Measurements from ENCODE around the gene MAFB. TPM values are rescaled to one million over a fixed set of nuclear protein-coding genes. Genes with fewer than 3 reads are reported as not detected.

MAFB gene
- polyA plus RNA-seq, 3 donors, result 9.7 to 45.9 (median 20.9) TPM

- no peak overlapping the region for H3K27ac ChIP-seq (ENCODE audit: low read depth, low read length)
- 78 to 89% (median 84%) methylated on average over 3 of the region's 3 CpGs for WGBS, 3 donors
Observed at GRCh38 chr20:40669692-40670091, 19.3 kb downstream of the MAFB start.

DNA sequence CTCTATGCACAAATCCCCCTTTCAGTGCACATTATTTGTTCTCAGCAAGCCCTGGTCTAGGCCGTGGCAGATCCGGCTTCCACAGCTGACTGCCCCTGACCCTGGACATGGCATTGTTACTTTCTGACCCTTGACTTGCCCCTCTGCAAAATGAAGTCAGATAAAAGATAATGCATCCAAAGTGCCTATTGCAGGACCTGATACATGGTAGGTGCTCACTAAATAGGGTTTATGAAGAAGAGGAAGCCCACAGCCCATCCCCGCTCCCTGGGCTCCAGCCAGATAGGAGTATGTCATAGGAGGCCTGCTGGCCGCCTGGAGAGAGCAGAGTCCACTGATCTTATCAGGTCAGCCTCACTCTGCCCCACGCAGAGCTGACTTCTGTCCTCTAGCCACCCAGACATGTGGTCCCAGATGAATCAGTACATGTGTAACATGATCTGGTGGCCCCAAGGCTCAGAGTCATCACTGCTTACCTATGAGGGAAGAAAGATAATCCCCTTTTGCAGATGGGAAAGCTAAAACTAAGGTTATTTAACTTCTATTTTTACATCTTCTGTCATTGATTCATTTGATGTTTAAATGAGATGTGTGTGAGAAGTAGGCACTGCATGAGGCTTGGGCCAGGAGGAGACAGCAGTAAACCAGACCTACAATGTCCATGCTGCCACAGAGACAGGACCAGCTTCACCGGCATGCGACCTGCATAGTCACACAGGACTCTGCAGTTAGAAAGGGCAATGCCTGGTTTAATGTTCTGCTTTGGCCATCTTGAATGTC, 20.4 kb downstream of the MAFB start:
- H3K27ac ChIP-seq (ENCODE audit: low read depth, low read length), result no peak overlapping the region
- WGBS, 3 donors, result 74 to 89% (median 88%) methylated on average over 7 of the region's 7 CpGs

GRCh38 chr20:40667503-40667902, 21.5 kb downstream of the MAFB start:
- WGBS, 3 donors, result 95 to 98% (median 97%) methylated on average over 3 of the region's 3 CpGs
- H3K27ac ChIP-seq (ENCODE audit: low read depth, low read length), result no peak overlapping the region

- 84 to 91% (median 90%) methylated on average over 9 of the region's 9 CpGs for WGBS, 3 donors
- H3K27ac ChIP-seq (ENCODE audit: low read depth, low read length), result no peak overlapping the region
Observed at GRCh38 chr20:40666336-40666735, 22.7 kb downstream of the MAFB start.

DNA sequence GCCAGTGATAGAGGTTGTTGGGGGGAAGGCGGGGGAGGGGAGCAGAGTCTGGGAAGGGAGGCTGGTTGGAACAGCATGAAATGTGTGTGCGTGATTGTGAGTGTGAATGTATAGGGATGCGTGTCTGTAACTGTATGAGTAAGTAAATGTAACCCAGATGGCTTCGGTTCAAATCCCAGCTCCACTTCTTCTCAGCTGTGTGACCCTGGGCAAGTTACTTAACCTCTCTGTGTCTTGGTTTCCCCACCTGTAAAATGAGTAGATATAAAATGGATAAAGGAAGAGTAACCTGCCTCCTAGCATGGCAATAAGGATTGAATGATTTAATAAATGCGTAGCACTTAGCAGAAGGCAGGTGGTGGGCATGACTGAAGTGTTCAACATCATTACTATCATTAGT, 24.1 kb downstream of the MAFB start:
- no peak overlapping the region for H3K27ac ChIP-seq (ENCODE audit: low read depth, low read length)
- 90 to 97% (median 92%) methylated on average over 5 of the region's 5 CpGs for WGBS, 3 donors

- H3K27ac ChIP-seq (ENCODE audit: low read depth, low read length), result no peak overlapping the region
- 58 to 83% (median 81%) methylated on average over 14 of the region's 14 CpGs for WGBS, 3 donors
Observed at GRCh38 chr20:40663991-40664880, 24.8 kb downstream of the MAFB start.

- 74 to 83% (median 82%) methylated on average over 9 of the region's 9 CpGs for WGBS, 3 donors
- H3K27ac ChIP-seq (ENCODE audit: low read depth, low read length), result no peak overlapping the region
Observed at GRCh38 chr20:40663304-40663790, 25.7 kb downstream of the MAFB start.

- 78 to 98% (median 93%) methylated on average over 3 of the region's 3 CpGs for WGBS, 3 donors
- no peak overlapping the region for H3K27ac ChIP-seq (ENCODE audit: low read depth, low read length)
Observed at GRCh38 chr20:40659567-40659966, 29.5 kb downstream of the MAFB start.

- H3K27ac ChIP-seq (ENCODE audit: low read depth, low read length), result no peak overlapping the region
- 93 to 96% (median 95%) methylated on average over 3 of the region's 3 CpGs for WGBS, 3 donors
Observed at GRCh38 chr20:40658509-40658908, 30.5 kb downstream of the MAFB start.

- no peak overlapping the region for H3K27ac ChIP-seq (ENCODE audit: low read depth, low read length)
- WGBS, 3 donors, result 74 to 86% (median 75%) methylated on average over 4 of the region's 4 CpGs
Observed at GRCh38 chr20:40657526-40657925, 31.5 kb downstream of the MAFB start.

DNA sequence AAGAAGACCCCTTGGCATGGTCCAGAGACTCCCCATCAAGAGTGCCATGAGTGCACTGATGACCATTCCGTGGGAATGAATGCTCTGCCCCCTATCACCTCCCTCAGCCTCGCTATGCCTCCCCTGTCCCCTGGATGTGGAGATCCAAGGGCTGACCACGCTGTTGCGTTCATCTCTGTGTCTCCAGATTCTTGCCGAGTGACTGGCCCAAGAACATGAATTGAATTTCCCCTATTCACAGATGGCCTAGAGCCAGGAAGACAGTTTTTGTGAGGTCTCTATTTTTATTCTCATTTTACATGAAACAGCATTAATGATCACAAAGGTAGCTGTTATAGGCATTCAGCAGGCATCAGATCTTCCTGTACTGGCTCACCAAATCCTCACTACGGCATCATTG, 33.6 kb downstream of the MAFB start:
- H3K27ac ChIP-seq (ENCODE audit: low read depth, low read length), result no peak overlapping the region
- 89 to 94% (median 91%) methylated on average over 6 of the region's 6 CpGs for WGBS, 3 donors

- 74 to 77% (median 77%) methylated on average over 4 of the region's 4 CpGs for WGBS, 3 donors
Observed at GRCh38 chr20:40654876-40655275, 34.2 kb downstream of the MAFB start.

DNA sequence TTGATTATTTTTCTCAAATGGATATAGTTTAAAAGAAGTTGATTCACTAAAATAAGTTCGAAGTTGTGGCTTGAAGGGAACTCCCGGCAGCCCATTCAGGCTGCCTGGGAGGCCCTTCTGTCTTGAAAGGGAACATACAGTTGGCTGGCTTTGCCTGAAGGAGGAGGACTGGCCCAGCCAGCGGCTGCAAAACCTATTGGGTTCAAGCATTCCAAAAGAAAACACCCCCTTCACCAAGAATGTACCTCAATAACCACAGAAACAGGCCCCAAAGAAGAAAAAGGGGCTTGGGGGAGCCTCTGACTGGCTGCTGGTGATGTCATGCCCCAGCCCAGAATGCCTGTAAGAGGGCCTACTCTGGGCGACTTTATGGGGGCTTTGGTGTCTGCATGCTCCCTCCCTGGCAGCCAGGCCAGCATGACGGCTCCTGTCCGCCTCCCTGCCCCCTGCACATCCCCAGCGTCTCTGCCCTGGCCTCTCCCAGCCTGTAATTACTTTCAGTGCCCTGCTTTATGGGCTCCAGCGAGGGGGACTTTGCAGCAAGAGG, 36.5 kb downstream of the MAFB start:
- no peak overlapping the region for H3K27ac ChIP-seq (ENCODE audit: low read depth, low read length)
- 84 to 87% (median 87%) methylated on average over 8 of the region's 8 CpGs for WGBS, 3 donors

More at GRCh38 chr20:40654876-40655275, 34.2 kb downstream of the MAFB start:
- no peak overlapping the region for H3K27ac ChIP-seq (ENCODE audit: low read depth, low read length)

DNA sequence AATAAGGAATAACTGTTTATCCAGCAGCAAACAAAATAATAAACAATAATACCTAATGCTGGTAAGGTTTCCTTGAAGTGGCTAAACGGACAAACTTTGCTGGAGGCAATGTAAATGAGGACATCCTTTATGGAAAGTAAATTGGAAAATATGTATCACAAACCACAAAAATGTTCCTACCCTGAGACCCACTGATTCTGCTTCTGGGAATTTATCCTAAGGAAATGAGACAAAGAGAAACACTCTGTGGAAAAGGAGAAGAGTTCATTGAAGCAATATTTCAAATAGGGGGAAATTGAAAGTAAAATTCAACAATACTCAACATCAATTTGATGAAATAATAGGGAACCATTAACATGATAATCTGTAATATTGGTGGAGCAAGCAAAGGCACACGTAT, 37.9 kb downstream of the MAFB start:
- WGBS, 3 donors, result 68 to 88% (median 79%) methylated on average over 2 of the region's 2 CpGs

GRCh38 chr20:40650707-40651106, 38.3 kb downstream of the MAFB start:
- H3K27ac ChIP-seq (ENCODE audit: low read depth, low read length), result no peak overlapping the region
- WGBS, 3 donors, result 49 to 66% (median 60%) methylated on average over 4 of the region's 4 CpGs

More for the DNA sequence above, 37.9 kb downstream of the MAFB start:
- H3K27ac ChIP-seq (ENCODE audit: low read depth, low read length), result no peak overlapping the region

DNA sequence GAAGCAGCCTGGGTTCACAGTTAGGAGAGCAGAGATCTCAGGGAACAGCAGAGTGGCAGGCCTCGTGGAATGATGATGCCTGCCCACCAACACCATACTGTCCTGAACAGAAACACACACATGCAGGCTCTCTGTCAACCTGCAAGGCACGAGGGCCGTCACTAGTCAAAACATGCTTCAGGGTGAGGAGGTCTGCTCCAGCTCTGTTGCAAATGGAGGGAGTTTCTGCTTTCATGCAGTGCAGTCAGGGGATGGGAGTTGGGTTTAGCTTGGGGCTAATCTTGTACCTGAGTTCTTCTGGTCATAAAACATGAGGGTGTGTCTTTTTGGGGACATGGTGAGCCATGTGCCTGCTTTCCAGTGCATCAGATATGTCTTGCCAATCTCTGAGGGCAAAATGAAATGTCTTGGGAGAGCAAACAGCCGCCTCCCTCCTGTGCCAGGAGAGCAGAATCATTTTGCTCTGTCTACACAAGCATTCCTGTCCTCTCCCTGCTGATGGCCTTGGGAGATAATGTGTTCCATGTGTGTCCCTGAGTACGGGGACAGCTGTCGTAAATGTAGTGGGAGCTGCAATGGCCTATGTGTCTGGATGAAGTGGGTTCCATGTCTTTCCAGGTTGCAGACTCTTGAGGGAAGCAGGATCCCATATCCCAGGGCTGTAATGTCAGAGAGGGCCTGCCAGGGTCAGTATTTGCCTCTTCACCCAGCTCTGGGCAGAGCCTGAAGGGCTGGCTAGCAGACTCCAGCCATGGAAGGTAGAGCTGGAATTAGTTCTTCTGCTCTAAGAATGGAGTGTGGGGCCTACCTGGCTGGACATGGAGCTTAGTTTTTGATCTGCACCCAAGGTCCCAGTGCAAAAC, 40.6 kb downstream of the MAFB start:
- H3K27ac ChIP-seq (ENCODE audit: low read depth, low read length), result no peak overlapping the region
- 68 to 92% (median 89%) methylated on average over 6 of the region's 6 CpGs for WGBS, 3 donors

GRCh38 chr20:40646813-40647212, 42.2 kb downstream of the MAFB start:
- 36 to 57% (median 36%) methylated on average over 6 of the region's 6 CpGs for WGBS, 3 donors
- H3K27ac ChIP-seq (ENCODE audit: low read depth, low read length), result no peak overlapping the region

DNA sequence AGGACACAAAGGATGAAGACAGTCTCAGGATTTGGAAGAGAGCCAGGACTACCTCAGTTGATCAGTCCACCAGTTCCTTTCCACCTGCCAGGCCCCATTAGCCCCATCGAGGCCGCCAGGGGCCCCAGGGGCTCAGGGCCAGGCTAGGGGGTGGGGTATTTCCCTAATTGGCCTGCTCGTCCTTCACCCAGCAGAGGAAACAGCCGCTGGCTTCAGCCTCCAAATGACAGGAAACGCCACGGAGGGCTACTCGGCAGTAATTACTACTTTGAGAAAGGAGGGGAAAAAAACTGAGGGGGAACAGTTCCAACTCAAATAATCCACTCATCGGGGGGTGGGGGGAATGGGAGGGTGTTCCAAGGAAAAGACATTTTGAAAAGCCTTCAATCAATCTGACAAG, 42.7 kb downstream of the MAFB start:
- WGBS, 3 donors, result 7 to 17% (median 10%) methylated on average over 8 of the region's 8 CpGs
- H3K27ac ChIP-seq (ENCODE audit: low read depth, low read length), result no peak overlapping the region

Data from adipose tissue (tissue), 3 donors.